IMR-90 (cell line): ENCODE results near the gene C11orf42. TPM values are rescaled to one million over a fixed set of nuclear protein-coding genes. Genes with fewer than 3 reads are reported as not detected.

Source experiments
- ATAC-seq: fragments of 200-7000 bp; cut with Tn5 transposase; 2 replicates; pipeline ENCODE4 v1.9.1; 2020; ENCODE audit warnings: low read depth, mild to moderate bottlenecking, moderate library complexity
- Bru-seq: library from RNA; stranded (reverse); fragments of 400-500 nt; gene quantifications from one replicate; lab custom pipeline; 2021; lab: Mats Ljungman, UMichigan
- BruChase-seq, 2 experiments: library from RNA; stranded (reverse); fragments of 400-500 nt; gene quantifications; one replicate each; lab custom pipeline; 2021; lab: Mats Ljungman, UMichigan
- BruUV-seq: library from RNA; stranded (reverse); fragments of 400-500 nt; replicated peaks from 2 replicates; lab custom pipeline; 2021; lab: Mats Ljungman, UMichigan
- CTCF ChIA-PET: fragments of 300-600 bp; formaldehyde crosslinking; extraction: SDS; loops from one replicate; lab custom pipeline; 2021; ENCODE audit warnings: antibody characterized with exemption; lab: Yijun Ruan, JAX
- POLR2A ChIA-PET: fragments of 300-600 bp; sonication (Branson Sonifier 250); formaldehyde crosslinking; loops from one replicate; lab custom pipeline; 2022; ENCODE audit warnings: antibody characterized with exemption; ENCODE audit not compliant: unreplicated experiment; lab: Charles Lee
- DNase-seq: peaks from one replicate; pipeline ENCODE4 v3.0.0; 2013
- H2AFZ ChIP-seq: replicated peaks from 2 replicates; pipeline ENCODE3; 2013; ENCODE audit warnings: low read length, mild to moderate bottlenecking; ENCODE audit not compliant: poor library complexity
- H2AK5ac ChIP-seq: 2 replicates; pipeline ENCODE4 v1.6.1; 2013; ENCODE audit warnings: low read depth, low read length, inconsistent platforms
- H2AK9ac ChIP-seq: replicated peaks from 2 replicates; pipeline ENCODE3; 2013; ENCODE audit warnings: mild to moderate bottlenecking, low read depth, low read length, moderate library complexity; ENCODE audit not compliant: poor library complexity
- H2BK120ac ChIP-seq: 2 replicates; pipeline ENCODE4 v1.6.1; 2013; ENCODE audit warnings: low read depth, low read length, inconsistent platforms
- H2BK15ac ChIP-seq: 3 replicates; pipeline ENCODE4 v1.6.1; 2013; ENCODE audit warnings: low read depth, low read length, inconsistent platforms
- H2BK20ac ChIP-seq: 2 replicates; pipeline ENCODE4 v1.6.1; 2013; ENCODE audit warnings: low read depth, mild to moderate bottlenecking, inconsistent platforms, low read length, moderate library complexity
- H2BK5ac ChIP-seq: 2 replicates; pipeline ENCODE4 v1.6.1; 2013; ENCODE audit warnings: mild to moderate bottlenecking, low read depth, low read length, inconsistent platforms; ENCODE audit not compliant: poor library complexity, severe bottlenecking
- H3K14ac ChIP-seq: replicated peaks from 2 replicates; pipeline ENCODE4 v1.6.1; 2013; ENCODE audit warnings: low read depth, low read length, inconsistent platforms
- H3K18ac ChIP-seq: 2 replicates; pipeline ENCODE4 v1.6.1; 2013; ENCODE audit warnings: low read depth, low read length, control low read depth
- H3K23ac ChIP-seq: 2 replicates; pipeline ENCODE4 v1.6.1; 2013; ENCODE audit warnings: low read depth, low read length, inconsistent platforms
- H3K27ac ChIP-seq: 2 replicates; pipeline ENCODE4 v1.5.1; 2013; ENCODE audit warnings: mild to moderate bottlenecking, control low read depth, low read length; ENCODE audit not compliant: insufficient read depth
- H3K27me3 ChIP-seq: 2 replicates; pipeline ENCODE4 v1.6.1; 2013; ENCODE audit warnings: low read length; ENCODE audit not compliant: control insufficient read depth, insufficient read depth
- H3K36me3 ChIP-seq: 2 replicates; pipeline ENCODE4 v1.6.1; 2013; ENCODE audit warnings: low read length, mixed read lengths; ENCODE audit not compliant: control insufficient read depth, insufficient read depth
- H3K4ac ChIP-seq: 2 replicates; pipeline ENCODE4 v1.6.1; 2013; ENCODE audit warnings: low read depth, low read length, inconsistent platforms
- H3K4me1 ChIP-seq: 2 replicates; pipeline ENCODE4 v1.6.1; 2013; ENCODE audit warnings: low read length, mixed read lengths; ENCODE audit not compliant: control insufficient read depth, insufficient read depth
- H3K4me2 ChIP-seq: 2 replicates; pipeline ENCODE4 v1.6.1; 2013; ENCODE audit warnings: low read depth, mild to moderate bottlenecking, control low read depth, low read length, moderate library complexity
- H3K4me3 ChIP-seq: 2 replicates; pipeline ENCODE4 v1.5.1; 2013; ENCODE audit warnings: low read depth, mild to moderate bottlenecking, control low read depth, low read length, moderate library complexity; ENCODE audit not compliant: insufficient read depth
- H3K56ac ChIP-seq: 2 replicates; pipeline ENCODE4 v1.6.1; 2013; ENCODE audit warnings: low read length, inconsistent platforms; ENCODE audit not compliant: insufficient read depth; ENCODE audit errors: extremely low read depth
- H3K79me1 ChIP-seq, 2 experiments: 2 replicates each; pipeline ENCODE4 v1.6.1; 2013; ENCODE audit warnings: low read length in 2 of 2, inconsistent platforms in 1 of 2, low read depth in 1 of 2
- H3K9ac ChIP-seq: 2 replicates; pipeline ENCODE4 v1.6.1; 2013; ENCODE audit warnings: low read depth, low read length, control low read depth
- H3K9me1 ChIP-seq: 2 replicates; pipeline ENCODE4 v1.6.1; 2013; ENCODE audit warnings: low read length, inconsistent platforms; ENCODE audit not compliant: insufficient read depth
- H3K9me3 ChIP-seq: 2 replicates; pipeline ENCODE4 v1.6.1; 2013; ENCODE audit warnings: low read length; ENCODE audit not compliant: control insufficient read depth, insufficient read depth
- H4K20me1 ChIP-seq: 2 replicates; pipeline ENCODE4 v1.6.1; 2013; ENCODE audit warnings: low read length, inconsistent platforms; ENCODE audit not compliant: insufficient read depth
- H4K5ac ChIP-seq: 2 replicates; pipeline ENCODE4 v1.6.1; 2013; ENCODE audit warnings: mild to moderate bottlenecking, low read depth, low read length, control low read depth
- H4K8ac ChIP-seq, 2 experiments: 2 replicates each; pipeline ENCODE4 v1.6.1; 2013; ENCODE audit warnings: low read depth in 2 of 2, low read length in 2 of 2, control low read depth in 1 of 2, inconsistent platforms in 1 of 2
- H4K91ac ChIP-seq: 2 replicates; pipeline ENCODE4 v1.6.1; 2013; ENCODE audit warnings: low read depth, low read length, inconsistent platforms; ENCODE audit not compliant: insufficient read depth
- BHLHE40 ChIP-seq: fragments of 150-350 bp; IDR thresholded peaks from 2 replicates; pipeline ENCODE4 v1.6.1; 2016; ENCODE audit warnings: mild to moderate bottlenecking, low read depth, low read length
- CEBPB ChIP-seq: IDR thresholded peaks from 2 replicates; pipeline ENCODE4 v1.6.1; 2012; ENCODE audit warnings: low read depth, low read length, improper control_type of control experiment
- CHD1 ChIP-seq: IDR thresholded peaks from 2 replicates; pipeline ENCODE4 v1.6.1; 2012; ENCODE audit warnings: low read depth, low read length, improper control_type of control experiment
- CTCF ChIP-seq: conservative IDR thresholded peaks from 2 replicates; pipeline ENCODE4 v1.5.1; 2012; ENCODE audit warnings: mild to moderate bottlenecking, low read depth, low read length, improper control_type of control experiment
- ELK1 ChIP-seq: fragments of 150-350 bp; IDR thresholded peaks from 2 replicates; pipeline ENCODE4 v1.6.1; 2016; ENCODE audit warnings: low read depth, mild to moderate bottlenecking, low read length, moderate library complexity, borderline replicate concordance
- FOS ChIP-seq: fragments of 150-350 bp; IDR thresholded peaks from 2 replicates; pipeline ENCODE4 v1.6.1; 2016; ENCODE audit warnings: low read depth, low read length
- MAFK ChIP-seq: IDR thresholded peaks from 2 replicates; pipeline ENCODE4 v1.6.1; 2012; ENCODE audit warnings: low read depth, low read length, improper control_type of control experiment
- MAZ ChIP-seq: IDR thresholded peaks from 2 replicates; pipeline ENCODE4 v1.6.1; 2012; ENCODE audit warnings: low read depth, mild to moderate bottlenecking, low read length, improper control_type of control experiment, moderate library complexity, borderline replicate concordance
- MXI1 ChIP-seq: IDR thresholded peaks from 2 replicates; pipeline ENCODE4 v1.6.1; 2012; ENCODE audit warnings: low read depth, mild to moderate bottlenecking, low read length, moderate library complexity, borderline replicate concordance
- NFE2L2 ChIP-seq: fragments of 150-350 bp; IDR thresholded peaks from 2 replicates; pipeline ENCODE4 v1.6.1; 2016; ENCODE audit warnings: low read depth, mild to moderate bottlenecking, low read length
- POLR2A ChIP-seq: IDR thresholded peaks from 2 replicates; pipeline ENCODE4 v1.6.1; 2012; ENCODE audit warnings: mild to moderate bottlenecking, low read depth, low read length
- RAD21 ChIP-seq: IDR thresholded peaks from 2 replicates; pipeline ENCODE4 v1.6.1; 2012; ENCODE audit warnings: low read length, improper control_type of control experiment
- RCOR1 ChIP-seq: IDR thresholded peaks from 2 replicates; pipeline ENCODE4 v1.6.1; 2012; ENCODE audit warnings: mild to moderate bottlenecking, low read length, improper control_type of control experiment; ENCODE audit not compliant: insufficient replicate concordance
- RFX5 ChIP-seq: IDR thresholded peaks from 2 replicates; pipeline ENCODE4 v1.8.0; 2012; ENCODE audit warnings: low read depth, mild to moderate bottlenecking, low read length, moderate library complexity
- SMC3 ChIP-seq: fragments of 150-350 bp; IDR thresholded peaks from 2 replicates; pipeline ENCODE4 v1.6.1; 2016; ENCODE audit warnings: low read depth, mild to moderate bottlenecking, antibody characterized with exemption, low read length, moderate library complexity
- USF2 ChIP-seq: fragments of 150-350 bp; IDR thresholded peaks from 2 replicates; pipeline ENCODE4 v1.6.1; 2017; ENCODE audit warnings: mild to moderate bottlenecking, antibody characterized with exemption, low read length, low read depth
- WGBS, 2 experiments: methylation state at CpG; one replicate each; pipeline versions ENCODE4 v1.1.5 to v1.1.7; 2013; ENCODE audit warnings: missing lambda C conversion rate in 2 of 2; ENCODE audit not compliant: insufficient read length in 1 of 2; ENCODE audit errors: extremely low coverage in 2 of 2; 5-methylcytosine and 5-hydroxymethylcytosine counted together
- dilution Hi-C: fragments of 300-500 bp; cut with HindIII; formaldehyde crosslinking; loops from one replicate; pipeline ENCODE4 v1.14.3; 2018; ENCODE audit warnings: low sequenced_read_pairs; ENCODE audit not compliant: unreplicated experiment
- in situ Hi-C: fragments of 300-500 bp; cut with MboI; formaldehyde crosslinking; loops from 3 replicates; pipeline ENCODE4 v1.14.3; 2019; ENCODE audit warnings: low sequenced_read_pairs, inconsistent platforms, mixed read lengths
- intact Hi-C: fragments of 100-400 bp; cut with micrococcal nuclease; formaldehyde crosslinking; loops from 2 replicates; pipeline ENCODE4 v1.10.0; 2022
- long read RNA-seq: library from polyadenylated mRNA; unstranded; transcript quantifications from one replicate; pipeline ENCODE4 v2.0.0, GENCODE V29; 2021; ENCODE audit not compliant: unreplicated experiment
- polyA plus RNA-seq, 3 experiments: library from polyadenylated mRNA; depleted of rRNA; stranded (reverse); fragments of >200 nt; gene quantifications; 2 replicates each; pipeline ENCODE4 v1.2.3, GENCODE V29; 2012; ENCODE audit warnings: low replicate concordance in 1 of 3
- total RNA-seq: library from RNA; depleted of rRNA; stranded (reverse); fragments of >200 nt; gene quantifications from 2 replicates; pipeline ENCODE4 v1.2.3, GENCODE V29; 2012; rRNA removed

Gene C11orf42
- total RNA-seq, result not detected in 2 replicates
- not detected in 2 replicates for polyA plus RNA-seq (2012; rRNA removed)
- not detected in 2 replicates for polyA plus RNA-seq (2012; cell fraction: cytosol; rRNA removed)
- polyA plus RNA-seq (2012; cell fraction: nucleus; rRNA removed; ENCODE audit: low replicate concordance), result not detected in 2 replicates
- Bru-seq, nascent RNA, result not detected
- percentile 15 among the genes with signal in this experiment for BruChase-seq, experiment 1, labeled RNA remaining after a 6-hour chase
- not detected for BruChase-seq, experiment 2, labeled RNA remaining after a 2-hour chase
- long read RNA-seq, result 0 reads

GRCh38 chr11:6205366-6205765 is at the start of gene C11orf42:
TSS of gene C11orf42 (plus strand) at chr11:6205557. CDS start at chr11:6205616, 59 bp downstream.
- H4K8ac ChIP-seq, result no peak within 1 kb of the TSS
- no peak within 1 kb of the TSS for H3K56ac ChIP-seq
- CTCF ChIA-PET, result no interaction called here
- no peak within 1 kb of the TSS for H4K91ac ChIP-seq
- no peak within 1 kb of the TSS for H3K27ac ChIP-seq
- H4K5ac ChIP-seq, result no peak within 1 kb of the TSS
- intact Hi-C loops (no loop called here), dilution Hi-C loops (no loop called here), in situ Hi-C loops (no loop called here)
- POLR2A ChIA-PET, result no interaction called here
- no peak within 1 kb of the TSS for H2AK9ac ChIP-seq
- H3K36me3 ChIP-seq, result peaks cover 11% of the 10 kb centered on the region
- WGBS, 2 experiments, result no CpG with 5 or more reads among the region's 1 CpG
- H2BK15ac ChIP-seq, result no peak within 1 kb of the TSS
- H3K4ac ChIP-seq, result no peak within 1 kb of the TSS
- no peak for ATAC-seq
- H3K14ac ChIP-seq, result no peak within 1 kb of the TSS
- H2BK20ac ChIP-seq, result no peak within 1 kb of the TSS
- no peak within 1 kb of the TSS for H2AK5ac ChIP-seq
- no peak for DNase-seq
- H3K4me2 ChIP-seq, result no peak within 1 kb of the TSS
- no peak within 1 kb of the TSS for H3K18ac ChIP-seq
- no peak within 1 kb of the TSS for H3K4me3 ChIP-seq
- no peak within 1 kb of the TSS for H2BK120ac ChIP-seq
- TF ChIP-seq CTCF (no peak), CEBPB (no peak), MAFK (no peak), POLR2A (no peak), MAZ (no peak), USF2 (no peak), RFX5 (no peak), CHD1 (no peak), NFE2L2 (no peak), BHLHE40 (no peak), MXI1 (no peak), RAD21 (no peak), ELK1 (no peak), FOS (no peak), RCOR1 (no peak), SMC3 (no peak)
- H3K9me3 ChIP-seq, result no peaks in the 10 kb centered on the region
- H3K9me1 ChIP-seq, result no peaks in the 10 kb centered on the region
- H3K27me3 ChIP-seq, result no peaks in the 10 kb centered on the region
- no peak within 1 kb of the TSS for H3K23ac ChIP-seq
- H3K4me1 ChIP-seq, result peaks cover 4% of the 10 kb centered on the region; the same call in 1 of the 2 replicates
- no peaks in the 10 kb centered on the region for H3K79me1 ChIP-seq
- H3K9ac ChIP-seq, result no peak within 1 kb of the TSS
- BruUV-seq, result no TSS peak
- H2BK5ac ChIP-seq, result no peak within 1 kb of the TSS
- H2AFZ ChIP-seq, result no peak within 1 kb of the TSS
- H4K20me1 ChIP-seq, result no peaks in the 10 kb centered on the region
